ENCODE results near the gene NCAM2. TPM values are rescaled to one million over a fixed set of nuclear protein-coding genes. Genes with fewer than 3 reads are reported as not detected.

Gene NCAM2
- total RNA-seq, 1 experiment from 2014 or later, result not detected

DNA sequence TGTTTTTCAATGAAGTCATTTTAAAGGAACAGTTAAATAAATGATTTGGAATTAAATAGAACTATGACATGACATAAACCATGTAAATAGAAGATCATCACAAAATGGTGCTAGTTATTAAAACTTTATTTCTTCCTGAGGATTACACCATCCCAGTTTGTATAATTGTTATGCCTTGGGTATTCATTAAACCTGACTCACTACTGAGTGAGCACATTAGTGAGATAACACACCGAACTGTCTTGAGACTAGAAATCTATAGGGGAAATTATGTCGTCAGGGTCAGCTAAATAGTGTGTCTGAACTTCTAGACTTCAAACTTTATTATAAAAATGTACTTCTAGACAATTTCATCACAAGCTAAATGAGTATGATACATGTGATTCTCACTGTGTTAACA is 189.4 kb downstream of the NCAM2 start:
- DNase-seq (ENCODE audit: low read depth, low spot score) (no peak), ATAC-seq (no peak)
- H3K27ac ChIP-seq (ENCODE audit: low read depth, low read length), result no peak overlapping the region
- H4K20me1 ChIP-seq (ENCODE audit: insufficient read depth), result no peaks in the 10 kb centered on the region
- no peak overlapping the region for H3K4me3 ChIP-seq (replicated peaks in 1 of 2; ENCODE audit: low read depth in 1 of 2, low read length in 2 of 2)
- H3K79me2 ChIP-seq (ENCODE audit: insufficient read depth, low read length), result no peaks in the 10 kb centered on the region
- ChIA-PET POLR2A (no interaction called here), RAD21 (ENCODE audit: low non-redundant PET in 1 of 2, low total read pairs in 2 of 2, uncharacterized antibody in 2 of 2, unreplicated experiment in 2 of 2) (no interaction called here), CTCF (no interaction called here)
- no peaks in the 10 kb centered on the region for H3K4me1 ChIP-seq (ENCODE audit: control insufficient read depth in 1 of 2, insufficient read depth in 2 of 2, low read length in 2 of 2)
- intact Hi-C loops (cut with micrococcal nuclease), result no loop called here
- H2AFZ ChIP-seq (ENCODE audit: low read depth, low read length, poor library complexity, severe bottlenecking), result no peak overlapping the region
- BruUV-seq (replicated peaks), result no TSS peak
- H3K36me3 ChIP-seq (ENCODE audit: control insufficient read depth in 1 of 2, insufficient read depth in 2 of 2, low read length in 2 of 2), result no peaks in the 10 kb centered on the region
- no peaks in the 10 kb centered on the region for H3K27me3 ChIP-seq (ENCODE audit: insufficient read depth, low read length)
- no peak overlapping the region for H3K4me2 ChIP-seq (ENCODE audit: low read length)
- no peak overlapping the region for H3K9ac ChIP-seq (ENCODE audit: low read length)
- peaks cover 11 to 13% of the 10 kb centered on the region in 2 experiments; a peak in 2 of 4 replicates for H3K9me3 ChIP-seq (ENCODE audit: control insufficient read depth in 1 of 2, insufficient read depth in 1 of 2, low read depth in 1 of 2, low read length in 2 of 2)
- no peak for TF ChIP-seq EZH2 (IDR thresholded peaks at IDR 0.05)
- TF ChIP-seq, protein P1, sequence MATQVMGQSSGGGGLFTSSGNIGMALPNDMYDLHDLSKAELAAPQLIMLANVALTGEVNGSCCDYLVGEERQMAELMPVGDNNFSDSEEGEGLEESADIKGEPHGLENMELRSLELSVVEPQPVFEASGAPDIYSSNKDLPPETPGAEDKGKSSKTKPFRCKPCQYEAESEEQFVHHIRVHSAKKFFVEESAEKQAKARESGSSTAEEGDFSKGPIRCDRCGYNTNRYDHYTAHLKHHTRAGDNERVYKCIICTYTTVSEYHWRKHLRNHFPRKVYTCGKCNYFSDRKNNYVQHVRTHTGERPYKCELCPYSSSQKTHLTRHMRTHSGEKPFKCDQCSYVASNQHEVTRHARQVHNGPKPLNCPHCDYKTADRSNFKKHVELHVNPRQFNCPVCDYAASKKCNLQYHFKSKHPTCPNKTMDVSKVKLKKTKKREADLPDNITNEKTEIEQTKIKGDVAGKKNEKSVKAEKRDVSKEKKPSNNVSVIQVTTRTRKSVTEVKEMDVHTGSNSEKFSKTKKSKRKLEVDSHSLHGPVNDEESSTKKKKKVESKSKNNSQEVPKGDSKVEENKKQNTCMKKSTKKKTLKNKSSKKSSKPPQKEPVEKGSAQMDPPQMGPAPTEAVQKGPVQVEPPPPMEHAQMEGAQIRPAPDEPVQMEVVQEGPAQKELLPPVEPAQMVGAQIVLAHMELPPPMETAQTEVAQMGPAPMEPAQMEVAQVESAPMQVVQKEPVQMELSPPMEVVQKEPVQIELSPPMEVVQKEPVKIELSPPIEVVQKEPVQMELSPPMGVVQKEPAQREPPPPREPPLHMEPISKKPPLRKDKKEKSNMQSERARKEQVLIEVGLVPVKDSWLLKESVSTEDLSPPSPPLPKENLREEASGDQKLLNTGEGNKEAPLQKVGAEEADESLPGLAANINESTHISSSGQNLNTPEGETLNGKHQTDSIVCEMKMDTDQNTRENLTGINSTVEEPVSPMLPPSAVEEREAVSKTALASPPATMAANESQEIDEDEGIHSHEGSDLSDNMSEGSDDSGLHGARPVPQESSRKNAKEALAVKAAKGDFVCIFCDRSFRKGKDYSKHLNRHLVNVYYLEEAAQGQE (IDR thresholded peaks at IDR 0.05; ENCODE audit: low read depth), result no peak
- TF ChIP-seq CEBPB (IDR thresholded peaks at IDR 0.05; ENCODE audit: low read depth), result no peak
- no peak for TF ChIP-seq FOSL1 (IDR thresholded peaks at IDR 0.05; ENCODE audit: low read depth)
- TF ChIP-seq, protein P2, sequence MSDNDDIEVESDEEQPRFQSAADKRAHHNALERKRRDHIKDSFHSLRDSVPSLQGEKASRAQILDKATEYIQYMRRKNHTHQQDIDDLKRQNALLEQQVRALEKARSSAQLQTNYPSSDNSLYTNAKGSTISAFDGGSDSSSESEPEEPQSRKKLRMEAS (IDR thresholded peaks at IDR 0.05), result no peak
- no peak for TF ChIP-seq SP1 (IDR thresholded peaks at IDR 0.05; ENCODE audit: low read depth)
- TF ChIP-seq ELF1 (IDR thresholded peaks at IDR 0.05; ENCODE audit: borderline replicate concordance, low read depth), result no peak
- TF ChIP-seq, protein P3, sequence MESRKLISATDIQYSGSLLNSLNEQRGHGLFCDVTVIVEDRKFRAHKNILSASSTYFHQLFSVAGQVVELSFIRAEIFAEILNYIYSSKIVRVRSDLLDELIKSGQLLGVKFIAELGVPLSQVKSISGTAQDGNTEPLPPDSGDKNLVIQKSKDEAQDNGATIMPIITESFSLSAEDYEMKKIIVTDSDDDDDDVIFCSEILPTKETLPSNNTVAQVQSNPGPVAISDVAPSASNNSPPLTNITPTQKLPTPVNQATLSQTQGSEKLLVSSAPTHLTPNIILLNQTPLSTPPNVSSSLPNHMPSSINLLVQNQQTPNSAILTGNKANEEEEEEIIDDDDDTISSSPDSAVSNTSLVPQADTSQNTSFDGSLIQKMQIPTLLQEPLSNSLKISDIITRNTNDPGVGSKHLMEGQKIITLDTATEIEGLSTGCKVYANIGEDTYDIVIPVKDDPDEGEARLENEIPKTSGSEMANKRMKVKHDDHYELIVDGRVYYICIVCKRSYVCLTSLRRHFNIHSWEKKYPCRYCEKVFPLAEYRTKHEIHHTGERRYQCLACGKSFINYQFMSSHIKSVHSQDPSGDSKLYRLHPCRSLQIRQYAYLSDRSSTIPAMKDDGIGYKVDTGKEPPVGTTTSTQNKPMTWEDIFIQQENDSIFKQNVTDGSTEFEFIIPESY (IDR thresholded peaks at IDR 0.05; ENCODE audit: extremely low read depth, insufficient replicate concordance, low read length), result no peak
- TF ChIP-seq EGR1 (IDR thresholded peaks at IDR 0.05; ENCODE audit: low read depth), result no peak
- TF ChIP-seq, protein P4, sequence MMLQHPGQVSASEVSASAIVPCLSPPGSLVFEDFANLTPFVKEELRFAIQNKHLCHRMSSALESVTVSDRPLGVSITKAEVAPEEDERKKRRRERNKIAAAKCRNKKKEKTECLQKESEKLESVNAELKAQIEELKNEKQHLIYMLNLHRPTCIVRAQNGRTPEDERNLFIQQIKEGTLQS (IDR thresholded peaks at IDR 0.05), result no peak
- H3K9me2 ChIP-seq (ENCODE audit: insufficient read depth), result no peaks in the 10 kb centered on the region

Data from HCT116 (cell line).